Measurements from ENCODE around the gene XXYLT1. TPM values are rescaled to one million over a fixed set of nuclear protein-coding genes. Genes with fewer than 3 reads are reported as not detected.

Gene XXYLT1
- total RNA-seq, 2 experiments from 2014 or later: 8.8 to 9.6 TPM

DNA sequence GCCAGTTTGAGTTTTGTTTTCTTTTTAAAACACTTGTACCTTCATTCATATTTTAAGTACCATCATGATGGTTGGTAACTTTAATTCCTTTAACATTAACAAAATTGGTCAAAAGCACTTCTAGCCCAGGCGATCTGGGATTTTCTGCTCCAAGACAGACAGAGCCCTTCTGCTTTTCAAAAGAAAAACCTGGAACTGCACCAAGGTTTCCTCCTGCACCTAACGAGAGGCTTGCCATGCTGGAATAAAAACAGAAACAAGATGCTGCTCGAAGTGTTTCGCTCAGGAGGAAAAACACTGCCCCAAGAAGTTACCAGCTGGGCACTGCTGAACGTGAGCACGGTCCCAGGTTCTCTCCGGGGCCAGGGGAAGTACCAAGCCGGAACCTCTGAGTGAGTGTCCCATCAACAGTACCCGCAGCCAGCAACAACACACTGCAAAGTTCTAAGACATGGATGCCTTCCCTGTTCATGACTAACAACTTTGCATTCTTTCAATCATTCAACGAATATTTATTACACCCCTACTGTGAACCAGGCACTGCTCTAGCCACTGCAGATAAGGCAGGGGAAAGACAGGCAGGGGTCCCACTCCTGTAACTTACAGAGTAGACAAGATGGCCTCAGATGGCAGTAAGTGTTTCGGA lies 98.8 kb downstream of the XXYLT1 start:
- H3K4me3 Mint-ChIP-seq: no peak overlapping the region
- H3K27me3 Mint-ChIP-seq: no peaks in the 10 kb centered on the region
- H3K27ac Mint-ChIP-seq: no peak overlapping the region
- peaks cover 2% of the 10 kb centered on the region for H3K36me3 Mint-ChIP-seq
- H3K4me1 Mint-ChIP-seq: peaks cover 6% of the 10 kb centered on the region
- no peak for DNase-seq
- no peaks in the 10 kb centered on the region for H3K9me3 Mint-ChIP-seq

GRCh38 chr3:195171093-195171873 lies 99.7 kb downstream of the XXYLT1 start:
- H3K4me1 Mint-ChIP-seq: peaks cover 8% of the 10 kb centered on the region

GRCh38 chr3:195170496-195170895 lies 100.5 kb downstream of the XXYLT1 start:
- H3K4me3 Mint-ChIP-seq: no peak overlapping the region
- H3K9me3 Mint-ChIP-seq: no peaks in the 10 kb centered on the region
- no peaks in the 10 kb centered on the region for H3K27me3 Mint-ChIP-seq
- peaks cover 1% of the 10 kb centered on the region for H3K36me3 Mint-ChIP-seq
- H3K27ac Mint-ChIP-seq: no peak overlapping the region
- H3K4me1 Mint-ChIP-seq: peaks cover 14% of the 10 kb centered on the region
- DNase-seq: no peak

More at GRCh38 chr3:195171093-195171873, 99.7 kb downstream of the XXYLT1 start:
- DNase-seq: no peak
- H3K27ac Mint-ChIP-seq: no peak overlapping the region
- H3K9me3 Mint-ChIP-seq: no peaks in the 10 kb centered on the region
- no peak overlapping the region for H3K4me3 Mint-ChIP-seq
- H3K36me3 Mint-ChIP-seq: peaks cover 1% of the 10 kb centered on the region
- no peaks in the 10 kb centered on the region for H3K27me3 Mint-ChIP-seq

DNA sequence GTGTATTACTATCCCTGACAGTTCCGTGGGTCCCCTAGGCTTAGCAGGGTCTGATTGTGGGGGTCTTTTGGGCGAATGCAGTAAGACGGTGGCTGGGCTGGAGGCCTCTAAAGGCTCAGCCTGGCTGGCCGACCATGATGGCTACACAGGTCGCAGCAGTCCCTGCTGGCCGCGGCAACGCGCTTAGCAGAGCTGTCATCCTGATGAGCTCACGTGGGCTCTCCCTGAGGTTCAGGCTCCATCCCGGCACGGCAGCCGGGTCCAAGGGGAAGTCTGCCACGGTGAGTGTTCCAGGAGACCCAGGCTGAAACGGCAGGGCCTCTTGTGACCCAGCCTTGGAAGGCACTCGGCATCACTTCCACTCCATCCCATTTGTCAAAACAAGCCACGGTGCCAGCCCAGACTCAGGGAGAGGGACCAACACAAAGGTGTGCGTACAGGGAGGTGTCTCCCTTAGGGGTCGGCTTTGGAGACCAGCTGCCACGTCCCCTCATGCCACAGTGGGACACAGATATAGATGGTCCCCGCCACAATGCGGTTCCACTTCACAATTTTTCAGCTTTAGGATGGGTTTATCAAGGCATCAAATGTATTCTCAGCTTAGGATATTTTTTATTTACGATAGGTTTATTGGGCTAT lies 101.8 kb downstream of the XXYLT1 start:
- Mint-ChIP-seq H3K4me1 (peaks cover 25% of the 10 kb centered on the region), H3K4me3 (no peak overlapping the region), H3K36me3 (peaks cover 1% of the 10 kb centered on the region), H3K27me3 (no peaks in the 10 kb centered on the region), H3K9me3 (no peaks in the 10 kb centered on the region), H3K27ac (no peak overlapping the region)
- DNase-seq: no peak

DNA sequence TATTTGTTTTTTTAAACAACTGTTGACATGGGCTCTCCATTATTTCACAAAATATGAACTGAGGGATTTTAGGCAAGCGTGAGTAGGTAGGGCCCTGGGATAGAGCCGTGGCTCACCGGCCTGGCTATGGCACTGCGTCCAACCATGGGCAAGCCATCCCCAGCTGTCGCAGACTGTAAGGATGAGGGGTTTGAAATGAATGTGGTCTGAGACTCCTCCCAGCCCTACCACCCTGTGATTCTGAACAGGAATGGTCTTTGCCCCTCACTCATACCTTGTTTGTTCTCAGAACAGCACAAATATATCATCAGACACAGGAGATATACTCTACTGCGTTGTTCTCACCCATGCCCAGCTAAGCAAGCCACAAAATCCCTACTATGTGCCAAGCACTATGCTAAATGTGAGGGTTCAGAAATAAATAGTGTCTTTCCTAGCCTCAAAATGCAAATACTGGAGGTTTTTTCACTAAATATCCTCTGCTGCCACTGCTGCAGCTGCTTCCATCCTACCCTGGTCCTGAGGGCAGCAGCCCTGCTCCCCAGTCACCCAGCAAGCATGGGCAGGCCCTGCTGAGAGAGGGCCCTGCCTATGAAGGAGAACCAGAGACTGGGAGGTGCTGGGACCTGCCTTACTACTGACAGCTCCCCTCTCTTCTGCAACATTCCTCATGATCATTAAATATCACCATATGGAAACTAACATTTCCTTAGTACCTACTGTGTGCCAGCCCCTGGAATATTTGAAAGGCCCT lies 102.8 kb downstream of the XXYLT1 start:
- Mint-ChIP-seq H3K4me1 (peaks cover 30% of the 10 kb centered on the region), H3K27me3 (no peaks in the 10 kb centered on the region), H3K4me3 (no peak overlapping the region), H3K27ac (no peak overlapping the region), H3K9me3 (no peaks in the 10 kb centered on the region), H3K36me3 (peaks cover 4% of the 10 kb centered on the region)
- no peak for DNase-seq

DNA sequence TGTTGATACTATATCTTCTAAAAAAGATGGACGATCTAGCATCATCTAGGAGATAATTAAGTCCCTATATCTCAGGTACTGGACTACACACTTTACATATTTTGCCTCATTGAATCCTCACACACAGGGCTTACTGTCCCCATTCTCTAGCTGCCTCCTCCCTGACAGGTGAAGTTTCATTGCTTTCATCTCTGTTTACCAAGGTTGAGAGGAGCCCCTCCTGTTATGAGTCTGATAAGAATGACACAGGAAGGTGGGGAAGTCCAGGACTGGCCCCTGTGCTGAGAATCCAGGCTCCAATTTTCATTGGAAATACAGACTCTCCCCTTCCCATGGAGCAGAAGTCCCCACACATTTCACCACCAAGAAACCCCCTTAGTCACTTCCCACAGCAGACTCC lies 105.2 kb downstream of the XXYLT1 start:
- Mint-ChIP-seq H3K36me3 (peaks cover 5% of the 10 kb centered on the region), H3K27ac (peak overlapping the region; percentile 21), H3K4me1 (peaks cover 39% of the 10 kb centered on the region), H3K27me3 (no peaks in the 10 kb centered on the region), H3K9me3 (no peaks in the 10 kb centered on the region), H3K4me3 (no peak overlapping the region)
- DNase-seq: no peak

GRCh38 chr3:195165265-195165609 lies 105.7 kb downstream of the XXYLT1 start:
- no peaks in the 10 kb centered on the region for H3K9me3 Mint-ChIP-seq
- DNase-seq: no peak
- H3K36me3 Mint-ChIP-seq: peaks cover 5% of the 10 kb centered on the region
- H3K4me3 Mint-ChIP-seq: no peak overlapping the region
- H3K27me3 Mint-ChIP-seq: no peaks in the 10 kb centered on the region
- H3K27ac Mint-ChIP-seq: peak overlapping the region; percentile 4
- peaks cover 38% of the 10 kb centered on the region for H3K4me1 Mint-ChIP-seq

- Mint-ChIP-seq H3K27me3 (no peaks in the 10 kb centered on the region), H3K36me3 (peaks cover 5% of the 10 kb centered on the region), H3K9me3 (no peaks in the 10 kb centered on the region), H3K4me1 (peaks cover 41% of the 10 kb centered on the region), H3K4me3 (no peak overlapping the region), H3K27ac (peak overlapping the region; percentile 9)
- DNase-seq: no peak
Measured at GRCh38 chr3:195164573-195165264, 106.2 kb downstream of the XXYLT1 start.

GRCh38 chr3:195163719-195164572 lies 107.0 kb downstream of the XXYLT1 start:
- Mint-ChIP-seq H3K9me3 (no peaks in the 10 kb centered on the region), H3K27ac (peak overlapping the region; percentile 9), H3K36me3 (peaks cover 5% of the 10 kb centered on the region), H3K4me3 (no peak overlapping the region), H3K27me3 (no peaks in the 10 kb centered on the region), H3K4me1 (peaks cover 41% of the 10 kb centered on the region)
- DNase-seq: no peak

GRCh38 chr3:195162816-195163215 lies 108.1 kb downstream of the XXYLT1 start:
- no peak overlapping the region for H3K4me3 Mint-ChIP-seq
- peak overlapping the region; percentile 85 for H3K27ac Mint-ChIP-seq
- H3K36me3 Mint-ChIP-seq: peaks cover 5% of the 10 kb centered on the region
- H3K9me3 Mint-ChIP-seq: no peaks in the 10 kb centered on the region
- no peak for DNase-seq
- H3K27me3 Mint-ChIP-seq: no peaks in the 10 kb centered on the region
- H3K4me1 Mint-ChIP-seq: peaks cover 41% of the 10 kb centered on the region

- Mint-ChIP-seq H3K27ac (peak overlapping the region; percentile 85), H3K36me3 (peaks cover 3% of the 10 kb centered on the region), H3K4me3 (peak overlapping the region; percentile 33), H3K27me3 (no peaks in the 10 kb centered on the region), H3K4me1 (peaks cover 41% of the 10 kb centered on the region), H3K9me3 (no peaks in the 10 kb centered on the region)
- peak; percentile 33 for DNase-seq
Measured at GRCh38 chr3:195162033-195162669, 108.8 kb downstream of the XXYLT1 start.

GRCh38 chr3:195160908-195161434 lies 110.0 kb downstream of the XXYLT1 start:
- Mint-ChIP-seq H3K27me3 (no peaks in the 10 kb centered on the region), H3K27ac (peak overlapping the region; percentile 42), H3K9me3 (no peaks in the 10 kb centered on the region)

GRCh38 chr3:195160257-195160898 lies 110.6 kb downstream of the XXYLT1 start:
- Mint-ChIP-seq H3K27me3 (no peaks in the 10 kb centered on the region), H3K9me3 (no peaks in the 10 kb centered on the region), H3K4me1 (peaks cover 35% of the 10 kb centered on the region), H3K4me3 (no peak overlapping the region), H3K27ac (no peak overlapping the region), H3K36me3 (peaks cover 9% of the 10 kb centered on the region)
- DNase-seq: no peak

More at GRCh38 chr3:195160908-195161434, 110.0 kb downstream of the XXYLT1 start:
- Mint-ChIP-seq H3K36me3 (peaks cover 5% of the 10 kb centered on the region), H3K4me1 (peaks cover 37% of the 10 kb centered on the region), H3K4me3 (no peak overlapping the region)
- DNase-seq: no peak

Measured in activated naive CD8-positive, alpha-beta T cell treated with anti-CD3 and anti-CD28 coated beads for 36 hours (primary cell).